K562 (cell line): ENCODE results near the gene LAPTM5. TPM values are rescaled to one million over a fixed set of nuclear protein-coding genes. Genes with fewer than 3 reads are reported as not detected.
A peak's percentile ranks its signal among the peaks of the same experiment; 100 is the strongest.

ENCODE experiments used
- ATAC-seq: fragments of 200-7000 bp; cut with Tn5 transposase; 3 replicates; pipeline ENCODE4 v1.9.1; 2020; ENCODE audit warnings: moderate library complexity
- BruUV-seq: library from RNA; stranded (reverse); fragments of 400-500 nt; replicated peaks from 2 replicates; lab custom pipeline; 2021; lab: Mats Ljungman, UMichigan
- CTCF ChIA-PET: fragments of 300-600 bp; formaldehyde crosslinking; extraction: SDS; loops from one replicate; lab custom pipeline; 2021; ENCODE audit warnings: low intra/inter-chr PET ratio; lab: Yijun Ruan, JAX
- POLR2A ChIA-PET: fragments of 300-600, 350-650 bp; sonication (Branson Sonifier 250); formaldehyde crosslinking; extraction: SDS; loops from one replicate; lab custom pipeline; 2021; ENCODE audit warnings: antibody characterized with exemption, inconsistent platforms; lab: Yijun Ruan, JAX
- DNase-seq, 4 experiments: peaks; one replicate each; pipeline versions ENCODE4 v3.0.0 to v3.0.0-alpha.2; 2011 to 2018; ENCODE audit warnings: low spot score in 3 of 4, mixed read lengths in 3 of 4; ENCODE audit errors: extremely low read depth in 1 of 4
- FAIRE-seq: peaks from 2 replicates; lab custom pipeline; 2011; peaks lifted over from hg19 to GRCh38; lab: Jason Lieb, UNC
- H2AFZ ChIP-seq: 2 replicates; pipeline ENCODE4 v1.6.0; 2011; ENCODE audit warnings: low read depth, low read length, control low read depth, inconsistent platforms
- H3K27ac ChIP-seq: fragments of 200-600 bp; 3 replicates; pipeline ENCODE4 v1.8.0; 2011; ENCODE audit warnings: low read depth, mild to moderate bottlenecking, control low read depth, inconsistent platforms, low read length, moderate library complexity, mixed read lengths; ENCODE audit errors: extremely low read depth
- H3K27me3 ChIP-seq, 2 experiments: fragments of 300-600 bp in 1 of 2; 2 replicates in 1 of 2; 3 replicates in 1 of 2; pipeline versions ENCODE4 v1.6.0 to v1.8.0; 2011; ENCODE audit warnings: inconsistent platforms in 2 of 2, low read length in 2 of 2, mild to moderate bottlenecking in 1 of 2, mixed read lengths in 1 of 2, moderate library complexity in 1 of 2; ENCODE audit not compliant: control insufficient read depth in 2 of 2, insufficient read depth in 2 of 2
- H3K36me3 ChIP-seq: fragments of 300-600 bp; 3 replicates; pipeline ENCODE4 v1.8.0; 2011; ENCODE audit warnings: mild to moderate bottlenecking, low read length, inconsistent platforms; ENCODE audit not compliant: control insufficient read depth, insufficient read depth
- H3K4me1 ChIP-seq, 2 experiments: fragments of 200-600 bp in 1 of 2; replicated peaks in 1 of 2; 2 replicates in 1 of 2; 3 replicates in 1 of 2; pipeline versions ENCODE4 v1.5.1 to v1.8.0; 2011; ENCODE audit warnings: inconsistent platforms in 2 of 2, low read length in 2 of 2, mild to moderate bottlenecking in 1 of 2, mixed read lengths in 1 of 2, moderate library complexity in 1 of 2; ENCODE audit not compliant: control insufficient read depth in 2 of 2, insufficient read depth in 2 of 2
- H3K4me2 ChIP-seq: 2 replicates; pipeline ENCODE4 v1.6.1; 2011; ENCODE audit warnings: low read length, control low read depth, inconsistent platforms, mixed read lengths; ENCODE audit not compliant: insufficient read depth
- H3K4me3 ChIP-seq: fragments of 200-600 bp; sonication (generic), shearing (Covaris generic); 2 replicates; pipeline ENCODE4 v1.5.1; 2016; ENCODE audit warnings: control low read depth, inconsistent platforms
- H3K79me2 ChIP-seq: fragments of 200-600 bp; 3 replicates; pipeline ENCODE4 v1.8.0; 2011; ENCODE audit warnings: low read length, inconsistent platforms; ENCODE audit not compliant: control insufficient read depth, insufficient read depth
- H3K9ac ChIP-seq, 2 experiments: 2 replicates each; pipeline versions ENCODE4 v1.6.0 to v1.6.1; 2011; ENCODE audit warnings: low read depth in 2 of 2, low read length in 2 of 2, control low read depth in 1 of 2, inconsistent platforms in 1 of 2, mild to moderate bottlenecking in 1 of 2, mixed read lengths in 1 of 2; ENCODE audit not compliant: insufficient read depth in 1 of 2
- H3K9me1 ChIP-seq: one replicate; pipeline ENCODE4 v1.6.0; 2011; ENCODE audit warnings: inconsistent platforms, mild to moderate bottlenecking, low read length, moderate library complexity; ENCODE audit not compliant: control insufficient read depth, insufficient read depth
- H3K9me3 ChIP-seq: replicated peaks from 2 replicates; pipeline ENCODE4 v1.5.1; 2011; ENCODE audit warnings: low read depth, low read length, inconsistent platforms; ENCODE audit not compliant: control insufficient read depth, insufficient read depth
- H4K20me1 ChIP-seq: replicated peaks from 2 replicates; pipeline ENCODE4 v1.6.1; 2011; ENCODE audit warnings: low read length, inconsistent platforms, mixed read lengths; ENCODE audit not compliant: control insufficient read depth, insufficient read depth
- BCL6 ChIP-seq: fragments of 250-450 bp; sonication (Bioruptor Pico); IDR thresholded peaks from 2 replicates; pipeline ENCODE4 v1.4.0; 2020
- CREM ChIP-seq: IDR thresholded peaks from 2 replicates; pipeline ENCODE4 v1.6.1; 2014; ENCODE audit warnings: antibody characterized with exemption, low read depth
- DIDO1 ChIP-seq: fragments of 450-650 bp; IDR thresholded peaks from 2 replicates; pipeline ENCODE4 v1.6.1; 2016; ENCODE audit warnings: low read depth, missing biosample characterization, missing genetic modification characterization
- FOXK2 ChIP-seq, 2 experiments: fragments of 450-650 bp; IDR thresholded peaks in 1 of 2; conservative IDR thresholded peaks in 1 of 2; 2 replicates each; pipeline ENCODE4 v1.6.1; 2016; ENCODE audit warnings: low read depth in 2 of 2, mild to moderate bottlenecking in 1 of 2
- HES1 ChIP-seq: fragments of 450-650 bp; IDR thresholded peaks from 2 replicates; pipeline ENCODE4 v1.6.1; 2016; ENCODE audit warnings: low read depth, mild to moderate bottlenecking, moderate library complexity
- KLF6 ChIP-seq: fragments of 250-450 bp; sonication (Bioruptor Pico); IDR thresholded peaks from 2 replicates; pipeline ENCODE4 v1.4.0; 2020; ENCODE audit warnings: mild to moderate bottlenecking, moderate library complexity, borderline replicate concordance
- MAZ ChIP-seq, 2 experiments: fragments of 450-650 bp in 1 of 2; sonication (generic) in 1 of 2; formaldehyde crosslinking; IDR thresholded peaks in 1 of 2; conservative IDR thresholded peaks in 1 of 2; 2 replicates each; pipeline versions ENCODE4 v1.4.0 to v1.5.0; 2020; ENCODE audit warnings: mild to moderate bottlenecking in 1 of 2, missing genetic modification reagents in 1 of 2
- MBD2 ChIP-seq: sonication (generic); IDR thresholded peaks from 2 replicates; pipeline ENCODE4 v1.6.1; 2016; ENCODE audit warnings: low read depth, borderline replicate concordance
- MEIS2 ChIP-seq: fragments of 450-650 bp; IDR thresholded peaks from 2 replicates; pipeline ENCODE4 v1.6.1; 2014; ENCODE audit warnings: mild to moderate bottlenecking; ENCODE audit not compliant: partially characterized antibody
- MNT ChIP-seq, 2 experiments: fragments of 450-650 bp; conservative IDR thresholded peaks; 2 replicates each; pipeline ENCODE4 v1.6.1; 2017; ENCODE audit warnings: mild to moderate bottlenecking in 2 of 2, moderate library complexity in 2 of 2
- POLR2AphosphoS5 ChIP-seq: IDR thresholded peaks from 2 replicates; pipeline ENCODE4 v1.6.1; 2011; ENCODE audit warnings: mild to moderate bottlenecking, low read depth, low read length, moderate library complexity; ENCODE audit not compliant: control insufficient read depth, insufficient read depth
- RB1 ChIP-seq: fragments of 450-650 bp; IDR thresholded peaks from 2 replicates; pipeline ENCODE4 v1.6.1; 2017; ENCODE audit warnings: low read depth, mild to moderate bottlenecking
- SLC30A9 ChIP-seq: fragments of 250-450 bp; sonication (Bioruptor Pico); IDR thresholded peaks from 2 replicates; pipeline ENCODE4 v1.8.0; 2022; ENCODE audit warnings: mild to moderate bottlenecking, moderate library complexity
- SP1 ChIP-seq: sonication (generic); formaldehyde crosslinking; IDR thresholded peaks from 2 replicates; pipeline ENCODE4 v1.8.1; 2022; ENCODE audit warnings: mild to moderate bottlenecking, missing genetic modification reagents
- ZBED1 ChIP-seq: IDR thresholded peaks from 2 replicates; pipeline ENCODE4 v1.6.1; 2014
- ZFP36 ChIP-seq: fragments of 150-350 bp; IDR thresholded peaks from 2 replicates; pipeline ENCODE4 v1.6.1; 2018; ENCODE audit warnings: low read length, low read depth; ENCODE audit not compliant: partially characterized antibody
- WGBS: fragments of 100-300 bp; shearing (Covaris generic); methylation state at CpG from one replicate; pipeline ENCODE4 v1.1.6; 2016; ENCODE audit warnings: low coverage, mixed read lengths; ENCODE audit not compliant: insufficient coverage; ENCODE audit errors: missing lambda C conversion rate; 5-methylcytosine and 5-hydroxymethylcytosine counted together
- in situ Hi-C: fragments of 300-500 bp; cut with MboI; formaldehyde crosslinking; loops from 4 replicates; pipeline ENCODE4 v1.15.0; 2018; ENCODE audit warnings: inconsistent platforms, mixed read lengths
- intact Hi-C: fragments of 100-400 bp; cut with micrococcal nuclease; formaldehyde crosslinking; loops from 2 replicates; pipeline ENCODE4 v1.14.2; 2022
- polyA plus RNA-seq, 8 experiments: library from polyadenylated mRNA; depleted of rRNA in 4 of 8; stranded (reverse) in 5 of 8; unstranded in 3 of 8; fragments of >200 nt; fragmentation: Nextera tagmentation in 2 of 8; fragmentation: Illumina TruSeq in 1 of 8; extraction: Ambion mirVana in 2 of 8; extraction: Trizol in 1 of 8; gene quantifications; 2 replicates each; pipeline versions ENCODE4 v1.2.1 to v1.2.3, GENCODE V29; 2011 to 2014; ENCODE audit warnings: inconsistent platforms in 1 of 8, missing spikeins in 1 of 8
- total RNA-seq, 7 experiments: library from RNA; depleted of rRNA in 6 of 7; stranded (reverse); fragments of >200 nt in 6 of 7; fragmentation: Illumina TruSeq in 2 of 7; extraction: Trizol in 2 of 7; gene quantifications; 2 replicates each; pipeline versions ENCODE4 v1.2.1 to v1.2.3, GENCODE V29; 2011 to 2021; ENCODE audit warnings: low replicate concordance in 1 of 7
- TF ChIP-seq, protein P1 (sequence below), 2 experiments: IDR thresholded peaks; 2 replicates each; pipeline ENCODE4 v1.6.1; 2011; ENCODE audit warnings: borderline replicate concordance in 1 of 2, control low read depth in 1 of 2, low read depth in 1 of 2, low read length in 1 of 2, mild to moderate bottlenecking in 1 of 2, mixed read lengths in 1 of 2, moderate library complexity in 1 of 2; ENCODE audit not compliant: insufficient read depth in 1 of 2, insufficient read length in 1 of 2, poor library complexity in 1 of 2, severe bottlenecking in 1 of 2; ENCODE audit errors: extremely low read depth in 1 of 2

LAPTM5 gene
- total and polyA plus RNA-seq, 9 of the 15 experiments (the other 6 are each of a cell fraction or from before 2014, with no cell fraction given): 2.4 to 47.3 (median 20.3) TPM

- ChIA-PET CTCF (interaction anchor here (0.6 to 9.0 kb wide), 5 partner anchors 61 to 695 kb away, joined by 3 to 187 read pairs (median 19); partner anchors contain the start of gene SERINC2), POLR2A (interaction anchor here (0.6 to 5.2 kb wide), 21 partner anchors 9 to 596 kb away, joined by 3 to 117 read pairs (median 4); no protein-coding TSS in a partner anchor)
- peaks cover 44% of the 10 kb centered on the region for H3K79me2 ChIP-seq
- FAIRE-seq (peak; percentile 97), DNase-seq (peak; percentile 90 to 100 (median 96)), ATAC-seq (peak; percentile 89)
- 3% methylated on average over 19 of the region's 50 CpGs for WGBS
- H3K4me3 ChIP-seq: peak overlapping the region; percentile 42
- H3K36me3 ChIP-seq: peaks cover 25% of the 10 kb centered on the region
- in situ Hi-C loops: loop anchor here (5.0 kb wide), 2 partner anchors 59 to 194 kb away; no protein-coding TSS in a partner anchor
- H3K4me1 ChIP-seq: peaks cover 37 to 61% of the 10 kb centered on the region in 2 experiments
- no peaks in the 10 kb centered on the region for H3K27me3 ChIP-seq
- no peaks in the 10 kb centered on the region for H3K9me1 ChIP-seq
- H3K9me3 ChIP-seq: peaks cover 9% of the 10 kb centered on the region
- H3K9ac ChIP-seq: peak overlapping the region; percentile 50 to 89; a peak in 3 of 4 replicates
- H4K20me1 ChIP-seq: no peaks in the 10 kb centered on the region
- H3K27ac ChIP-seq: peak overlapping the region; percentile 63
- intact Hi-C loops: loop anchor here (2.0 kb wide), 1 partner anchor 51 kb away; no protein-coding TSS in a partner anchor
- H2AFZ ChIP-seq: peak overlapping the region; percentile 75
- peak overlapping the region; percentile 67 for H3K4me2 ChIP-seq
- no TSS peak for BruUV-seq
- TF ChIP-seq RB1 (peak; percentile 31; the same call in 1 of the 2 replicates), MNT (conservative IDR thresholded peaks at IDR 0.05) (no peak), MBD2 (0 out of 2 replicates have a peak, but pooled peaks have one; percentile 5), HES1 (no peak), SP1 (CRISPR knock-in tag) (peak; percentile 81), ZBED1 (no peak), FOXK2 (conservative IDR thresholded peaks at IDR 0.05 in 1 of 2, IDR thresholded peaks at IDR 0.05 in 1 of 2; ENCODE audit: low read depth in 2 of 2) (peak in 1 of 2 experiments; percentile 72; a peak in 1 of 4 replicates), DIDO1 (tag) (no peak), ZFP36 (peak; percentile 8), CREM (peak; percentile 50; the same call in 1 of the 2 replicates), MAZ (CRISPR knock-in tag; conservative IDR thresholded peaks at IDR 0.05 in 1 of 2, IDR thresholded peaks at IDR 0.05 in 1 of 2) (peak in 1 of 2 experiments; percentile 77; a peak in 2 of 4 replicates), BCL6 (CRISPR knock-in tag) (no peak), MEIS2 (peak; percentile 98), KLF6 (no peak), POLR2AphosphoS5 (no peak), SLC30A9 (CRISPR knock-in tag) (no peak)
- TF ChIP-seq, protein P1, sequence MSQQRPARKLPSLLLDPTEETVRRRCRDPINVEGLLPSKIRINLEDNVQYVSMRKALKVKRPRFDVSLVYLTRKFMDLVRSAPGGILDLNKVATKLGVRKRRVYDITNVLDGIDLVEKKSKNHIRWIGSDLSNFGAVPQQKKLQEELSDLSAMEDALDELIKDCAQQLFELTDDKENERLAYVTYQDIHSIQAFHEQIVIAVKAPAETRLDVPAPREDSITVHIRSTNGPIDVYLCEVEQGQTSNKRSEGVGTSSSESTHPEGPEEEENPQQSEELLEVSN (IDR thresholded peaks at IDR 0.05; ENCODE audit: borderline replicate concordance in 1 of 2, extremely low read depth in 1 of 2, insufficient read depth in 1 of 2, insufficient read length in 1 of 2, low read depth in 1 of 2, low read length in 1 of 2, poor library complexity in 1 of 2, severe bottlenecking in 1 of 2): peak in 1 of 2 experiments; percentile 49
These were observed 39.4 kb downstream of the LAPTM5 start for GRCh38 chr1:30718091-30718635.
